MM.1S (cell line): ENCODE data around the gene VSTM4.

Source experiments
- DNase-seq: peaks from one replicate; pipeline ENCODE4 v3.0.0-alpha.2; 2015
- H2AFZ ChIP-seq: fragments of 300-600 bp; sonication (generic); 2 replicates; pipeline ENCODE4 v1.6.0; 2016; ENCODE audit warnings: antibody characterized with exemption, low read length
- H3F3A ChIP-seq: fragments of 300-600 bp; sonication (generic); 2 replicates; pipeline ENCODE4 v1.6.1; 2016; ENCODE audit warnings: mild to moderate bottlenecking, antibody characterized with exemption, low read length, moderate library complexity, mixed read lengths; ENCODE audit not compliant: insufficient read depth
- H3K27ac ChIP-seq: fragments of 300-600 bp; sonication (generic); 2 replicates; pipeline ENCODE4 v1.5.1; 2016; ENCODE audit warnings: mild to moderate bottlenecking, low read length
- H3K27me3 ChIP-seq: fragments of 300-600 bp; sonication (generic); replicated peaks from 2 replicates; pipeline ENCODE4 v1.6.0; 2016; ENCODE audit warnings: low read length; ENCODE audit not compliant: insufficient read depth
- H3K36me3 ChIP-seq: fragments of 300-600 bp; sonication (generic); replicated peaks from 2 replicates; pipeline ENCODE4 v1.6.1; 2016; ENCODE audit warnings: mild to moderate bottlenecking, low read length, mixed read lengths; ENCODE audit not compliant: insufficient read depth
- H3K4me1 ChIP-seq: fragments of 300-600 bp; sonication (generic); 2 replicates; pipeline ENCODE4 v1.6.1; 2016; ENCODE audit warnings: low read length, mixed read lengths
- H3K4me2 ChIP-seq: fragments of 300-600 bp; sonication (generic); 2 replicates; pipeline ENCODE4 v1.6.0; 2016; ENCODE audit warnings: low read depth, low read length
- H3K4me3 ChIP-seq: fragments of 300-600 bp; sonication (generic); 2 replicates; pipeline ENCODE4 v1.5.1; 2016; ENCODE audit warnings: low read length, mixed read lengths
- H3K79me2 ChIP-seq: fragments of 300-600 bp; sonication (generic); 2 replicates; pipeline ENCODE4 v1.6.1; 2016; ENCODE audit warnings: mixed run types, low read length, mixed read lengths
- H3K9ac ChIP-seq: fragments of 300-600 bp; sonication (generic); 2 replicates; pipeline ENCODE4 v1.6.1; 2016; ENCODE audit warnings: low read length, mixed read lengths
- H3K9me2 ChIP-seq: fragments of 300-600 bp; sonication (generic); replicated peaks from 2 replicates; pipeline ENCODE4 v1.6.1; 2016; ENCODE audit warnings: mild to moderate bottlenecking, low read length, mixed read lengths; ENCODE audit not compliant: insufficient read depth
- H3K9me3 ChIP-seq: fragments of 300-600 bp; sonication (generic); replicated peaks from 2 replicates; pipeline ENCODE4 v1.6.1; 2016; ENCODE audit warnings: mild to moderate bottlenecking, low read length, mixed read lengths; ENCODE audit not compliant: insufficient read depth
- H4K20me1 ChIP-seq: fragments of 300-600 bp; sonication (generic); 2 replicates; pipeline ENCODE4 v1.6.1; 2016; ENCODE audit warnings: mild to moderate bottlenecking, low read length, moderate library complexity, mixed read lengths; ENCODE audit not compliant: insufficient read depth
- CTCF ChIP-seq: fragments of 300-600 bp; sonication (generic); IDR thresholded peaks from 2 replicates; pipeline ENCODE4 v1.5.1; 2016; ENCODE audit warnings: antibody characterized with exemption, low read length, mixed read lengths
- EZH2 ChIP-seq: fragments of 300-600 bp; sonication (generic); optimal IDR thresholded peaks from 2 replicates; pipeline ENCODE3; 2017; ENCODE audit warnings: low read depth, mild to moderate bottlenecking, antibody characterized with exemption, low read length, mixed read lengths
- EZH2phosphoT487 ChIP-seq: fragments of 300-600 bp; sonication (generic); IDR thresholded peaks from 2 replicates; pipeline ENCODE4 v1.6.1; 2018; ENCODE audit warnings: antibody characterized with exemption, low read length

Gene VSTM4

GRCh38 chr10:49162761-49163310 lies 47.5 kb upstream of the VSTM4 start:
- H3K27ac ChIP-seq = no peak overlapping the region
- no peak overlapping the region for H3K9ac ChIP-seq
- H3K36me3 ChIP-seq = no peaks in the 10 kb centered on the region
- H3K27me3 ChIP-seq = no peaks in the 10 kb centered on the region
- no peaks in the 10 kb centered on the region for H3K79me2 ChIP-seq
- no peak for DNase-seq
- no peak overlapping the region for H3K4me3 ChIP-seq
- no peaks in the 10 kb centered on the region for H3K9me2 ChIP-seq
- H3K9me3 ChIP-seq = no peaks in the 10 kb centered on the region
- no peak for TF ChIP-seq EZH2
- no peak for TF ChIP-seq EZH2phosphoT487
- TF ChIP-seq CTCF = no peak
- H4K20me1 ChIP-seq = no peaks in the 10 kb centered on the region
- no peak overlapping the region for H2AFZ ChIP-seq
- no peaks in the 10 kb centered on the region for H3F3A ChIP-seq
- H3K4me2 ChIP-seq = no peak overlapping the region
- H3K4me1 ChIP-seq = no peaks in the 10 kb centered on the region

GRCh38 chr10:49162063-49162462 lies 46.7 kb upstream of the VSTM4 start:
- Histone ChIP-seq H3K36me3 (no peaks in the 10 kb centered on the region), H3F3A (no peaks in the 10 kb centered on the region), H3K9ac (no peak overlapping the region), H3K4me3 (no peak overlapping the region), H3K79me2 (no peaks in the 10 kb centered on the region), H3K27ac (no peak overlapping the region), H3K4me2 (no peak overlapping the region), H3K9me3 (no peaks in the 10 kb centered on the region), H4K20me1 (no peaks in the 10 kb centered on the region), H3K27me3 (no peaks in the 10 kb centered on the region), H3K4me1 (no peaks in the 10 kb centered on the region), H2AFZ (no peak overlapping the region), H3K9me2 (no peaks in the 10 kb centered on the region)
- DNase-seq = no peak
- TF ChIP-seq EZH2phosphoT487 = no peak
- TF ChIP-seq CTCF = no peak
- no peak for TF ChIP-seq EZH2

- no peak for TF ChIP-seq EZH2
- no peak for TF ChIP-seq EZH2phosphoT487
- TF ChIP-seq CTCF = no peak
- no peak overlapping the region for H3K9ac ChIP-seq
- H3K36me3 ChIP-seq = no peaks in the 10 kb centered on the region
- H2AFZ ChIP-seq = no peak overlapping the region
- no peaks in the 10 kb centered on the region for H3K4me1 ChIP-seq
- H3K9me2 ChIP-seq = no peaks in the 10 kb centered on the region
- DNase-seq = no peak
- no peaks in the 10 kb centered on the region for H3K27me3 ChIP-seq
- no peaks in the 10 kb centered on the region for H3F3A ChIP-seq
- no peaks in the 10 kb centered on the region for H3K9me3 ChIP-seq
- no peak overlapping the region for H3K4me2 ChIP-seq
- H3K4me3 ChIP-seq = no peak overlapping the region
- H3K27ac ChIP-seq = no peak overlapping the region
- no peaks in the 10 kb centered on the region for H4K20me1 ChIP-seq
- no peaks in the 10 kb centered on the region for H3K79me2 ChIP-seq
These were observed 46.2 kb upstream of the VSTM4 start for GRCh38 chr10:49161411-49161997.
